Endothelial cell of umbilical vein (primary cell): Measurements from ENCODE around the gene SDSL. TPM values are rescaled to one million over a fixed set of nuclear protein-coding genes. Genes with fewer than 3 reads are reported as not detected.

Source experiments
- BruUV-seq: library from RNA; stranded (reverse); fragments of 400-500 nt; replicated peaks from 2 replicates; lab custom pipeline; 2021; lab: Mats Ljungman, UMichigan
- CTCF ChIA-PET: fragments of 300-600, 350-600 bp; sonication (Branson Sonifier 250); formaldehyde crosslinking; loops from one replicate; lab custom pipeline; 2021; ENCODE audit warnings: antibody characterized with exemption, inconsistent platforms; lab: Charles Lee
- POLR2A ChIA-PET: fragments of 300-600, 350-600 bp; sonication (Branson Sonifier 250); formaldehyde crosslinking; loops from one replicate; lab custom pipeline; 2021; ENCODE audit warnings: antibody characterized with exemption, inconsistent platforms; lab: Charles Lee
- DNase-seq: peaks from one replicate; pipeline ENCODE4 v3.0.0-alpha.2; 2011; ENCODE audit warnings: low read depth, low spot score
- FAIRE-seq: peaks from 2 replicates; lab custom pipeline; 2011; peaks lifted over from hg19 to GRCh38; lab: Jason Lieb, UNC
- H2AFZ ChIP-seq: 2 replicates; pipeline ENCODE4 v1.6.0; 2012; ENCODE audit warnings: low read depth, low read length, control low read depth, inconsistent platforms
- H3K27ac ChIP-seq: 2 replicates; pipeline ENCODE4 v1.5.1; 2011; ENCODE audit warnings: low read depth, mild to moderate bottlenecking, control low read depth, low read length, moderate library complexity; ENCODE audit not compliant: insufficient read depth
- H3K27me3 ChIP-seq, 2 experiments: 2 replicates each; pipeline versions ENCODE4 v1.6.0 to v1.6.1; 2011; ENCODE audit warnings: low read length in 2 of 2, mixed read lengths in 1 of 2; ENCODE audit not compliant: control insufficient read depth in 2 of 2, insufficient read depth in 2 of 2
- H3K36me3 ChIP-seq, 2 experiments: 2 replicates in 1 of 2; 3 replicates in 1 of 2; pipeline ENCODE4 v1.5.1; 2011; ENCODE audit warnings: low read length in 2 of 2, mild to moderate bottlenecking in 1 of 2, moderate library complexity in 1 of 2; ENCODE audit not compliant: control insufficient read depth in 2 of 2, insufficient read depth in 2 of 2; ENCODE audit errors: extremely low read depth in 1 of 2
- H3K4me1 ChIP-seq: 3 replicates; pipeline ENCODE4 v1.5.1; 2011; ENCODE audit warnings: mild to moderate bottlenecking, low read length; ENCODE audit not compliant: control insufficient read depth, insufficient read depth; ENCODE audit errors: extremely low read depth
- H3K4me2 ChIP-seq: 2 replicates; pipeline ENCODE4 v1.6.1; 2011; ENCODE audit warnings: low read length, control low read depth, mixed read lengths; ENCODE audit not compliant: insufficient read depth
- H3K4me3 ChIP-seq, 3 experiments: fragments of 200-600 bp in 1 of 3; sonication (generic), shearing (Covaris generic) in 1 of 3; replicated peaks in 1 of 3; 2 replicates each; pipeline ENCODE4 v1.5.1; 2011 to 2016; ENCODE audit warnings: control low read depth in 3 of 3, low read length in 3 of 3, mild to moderate bottlenecking in 2 of 3, inconsistent platforms in 1 of 3, low read depth in 1 of 3, moderate library complexity in 1 of 3; ENCODE audit not compliant: insufficient read depth in 1 of 3
- H3K79me2 ChIP-seq: 2 replicates; pipeline ENCODE4 v1.6.0; 2012; ENCODE audit warnings: low read length, inconsistent platforms; ENCODE audit not compliant: control insufficient read depth, insufficient read depth
- H3K9ac ChIP-seq: replicated peaks from 2 replicates; pipeline ENCODE3; 2011; ENCODE audit warnings: low read length, control low read depth; ENCODE audit not compliant: insufficient read depth; ENCODE audit errors: extremely low read depth
- H3K9me1 ChIP-seq: replicated peaks from 3 replicates; pipeline ENCODE4 v1.6.0; 2011; ENCODE audit warnings: mild to moderate bottlenecking, low read length; ENCODE audit not compliant: control insufficient read depth, insufficient read depth; ENCODE audit errors: extremely low read depth
- H3K9me3 ChIP-seq: replicated peaks from 2 replicates; pipeline ENCODE4 v1.5.1; 2012; ENCODE audit warnings: low read length, inconsistent platforms; ENCODE audit not compliant: control insufficient read depth, insufficient read depth
- H4K20me1 ChIP-seq: replicated peaks from 2 replicates; pipeline ENCODE3; 2011; ENCODE audit warnings: mild to moderate bottlenecking, low read length; ENCODE audit not compliant: control insufficient read depth, insufficient read depth; ENCODE audit errors: extremely low read depth
- EZH2 ChIP-seq: IDR thresholded peaks from 2 replicates; pipeline ENCODE4 v1.6.1; 2012; ENCODE audit warnings: borderline replicate concordance, low read depth, mild to moderate bottlenecking, moderate library complexity, low read length, inconsistent platforms; ENCODE audit not compliant: severe bottlenecking
- FOS ChIP-seq: IDR thresholded peaks from 2 replicates; pipeline ENCODE4 v1.6.1; 2011; ENCODE audit warnings: mild to moderate bottlenecking, low read length, moderate library complexity, borderline replicate concordance; ENCODE audit not compliant: insufficient read depth
- GATA2 ChIP-seq: IDR thresholded peaks from 2 replicates; pipeline ENCODE4 v1.7.0; 2011; ENCODE audit warnings: low read depth, mild to moderate bottlenecking, moderate library complexity, mixed read lengths, low read length; ENCODE audit not compliant: insufficient read length, insufficient read depth
- JUN ChIP-seq: IDR thresholded peaks from 2 replicates; pipeline ENCODE4 v1.6.1; 2011; ENCODE audit warnings: borderline replicate concordance, low read depth; ENCODE audit not compliant: insufficient read length, insufficient read depth
- MYC ChIP-seq: IDR thresholded peaks from one replicate; pipeline ENCODE4 v1.6.1; 2011; ENCODE audit warnings: mild to moderate bottlenecking, low read depth, low read length
- dilution Hi-C: fragments of 300-500 bp; cut with MboI; formaldehyde crosslinking; loops from one replicate; pipeline ENCODE4 v1.15.0; 2019; ENCODE audit warnings: low sequenced_read_pairs; ENCODE audit not compliant: extremely low pct_ligation_motif_present
- intact Hi-C: fragments of 100-400 bp; cut with micrococcal nuclease; formaldehyde crosslinking; loops from one replicate; pipeline ENCODE4 v1.10.0; 2022
- polyA plus RNA-seq, 4 experiments: library from polyadenylated mRNA; depleted of rRNA in 3 of 4; stranded (reverse) in 3 of 4; unstranded in 1 of 4; fragments of >200 nt; gene quantifications; 2 replicates each; pipeline versions ENCODE4 v1.2.1 to v1.2.3, GENCODE V29; 2011 to 2012; ENCODE audit warnings: missing spikeins in 1 of 4
- total RNA-seq: library from RNA; stranded (reverse); gene quantifications from 2 replicates; pipeline ENCODE4 v1.2.3, GENCODE V29; 2021

SDSL gene
- total and polyA plus RNA-seq, 2 donors (not counting 3 experiments of a cell fraction or from before 2014, with no cell fraction given): 5.7 to 16.9 TPM

DNA sequence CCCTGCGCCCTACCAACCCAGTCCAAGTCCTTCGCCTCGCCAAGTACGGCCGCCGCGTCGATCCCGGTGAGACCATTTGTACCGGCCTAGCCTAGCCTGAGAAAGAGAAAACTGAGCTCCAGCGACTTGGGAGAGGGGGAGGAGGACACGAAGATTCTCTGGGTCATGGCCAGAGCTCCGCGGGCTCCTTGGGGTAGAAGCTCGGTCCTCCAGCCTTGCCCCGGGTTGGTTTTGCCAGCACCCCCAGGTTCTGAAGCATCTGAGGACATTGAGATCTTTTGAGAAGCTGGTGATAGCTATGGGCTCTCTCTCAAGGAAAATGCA, 42.2 kb downstream of the SDSL start:
- no peak for TF ChIP-seq GATA2
- TF ChIP-seq JUN: no peak
- TF ChIP-seq MYC: no peak
- H3K27me3 ChIP-seq: peaks cover 54 to 73% of the 10 kb centered on the region in 2 experiments
- no peak overlapping the region for H3K9ac ChIP-seq
- intact Hi-C loops (loop anchor here (5.0 kb wide), 1 partner anchor 368 kb away; no protein-coding TSS in a partner anchor), dilution Hi-C loops (no loop called here)
- no peak overlapping the region for H3K4me2 ChIP-seq
- no peak overlapping the region for H3K27ac ChIP-seq
- FAIRE-seq: no peak
- H3K4me3 ChIP-seq: no peak overlapping the region
- no TSS peak for BruUV-seq
- DNase-seq: no peak
- H3K79me2 ChIP-seq: no peaks in the 10 kb centered on the region
- no peaks in the 10 kb centered on the region for H4K20me1 ChIP-seq
- H3K36me3 ChIP-seq: no peaks in the 10 kb centered on the region
- CTCF ChIA-PET: interaction anchor here (0.6 to 2.1 kb wide), 2 partner anchors 309 to 448 kb away, joined by 3 to 8 read pairs; no protein-coding TSS in a partner anchor
- no peaks in the 10 kb centered on the region for H3K9me3 ChIP-seq
- POLR2A ChIA-PET: no interaction called here
- no peaks in the 10 kb centered on the region for H3K4me1 ChIP-seq
- no peak overlapping the region for H2AFZ ChIP-seq
- no peaks in the 10 kb centered on the region for H3K9me1 ChIP-seq

DNA sequence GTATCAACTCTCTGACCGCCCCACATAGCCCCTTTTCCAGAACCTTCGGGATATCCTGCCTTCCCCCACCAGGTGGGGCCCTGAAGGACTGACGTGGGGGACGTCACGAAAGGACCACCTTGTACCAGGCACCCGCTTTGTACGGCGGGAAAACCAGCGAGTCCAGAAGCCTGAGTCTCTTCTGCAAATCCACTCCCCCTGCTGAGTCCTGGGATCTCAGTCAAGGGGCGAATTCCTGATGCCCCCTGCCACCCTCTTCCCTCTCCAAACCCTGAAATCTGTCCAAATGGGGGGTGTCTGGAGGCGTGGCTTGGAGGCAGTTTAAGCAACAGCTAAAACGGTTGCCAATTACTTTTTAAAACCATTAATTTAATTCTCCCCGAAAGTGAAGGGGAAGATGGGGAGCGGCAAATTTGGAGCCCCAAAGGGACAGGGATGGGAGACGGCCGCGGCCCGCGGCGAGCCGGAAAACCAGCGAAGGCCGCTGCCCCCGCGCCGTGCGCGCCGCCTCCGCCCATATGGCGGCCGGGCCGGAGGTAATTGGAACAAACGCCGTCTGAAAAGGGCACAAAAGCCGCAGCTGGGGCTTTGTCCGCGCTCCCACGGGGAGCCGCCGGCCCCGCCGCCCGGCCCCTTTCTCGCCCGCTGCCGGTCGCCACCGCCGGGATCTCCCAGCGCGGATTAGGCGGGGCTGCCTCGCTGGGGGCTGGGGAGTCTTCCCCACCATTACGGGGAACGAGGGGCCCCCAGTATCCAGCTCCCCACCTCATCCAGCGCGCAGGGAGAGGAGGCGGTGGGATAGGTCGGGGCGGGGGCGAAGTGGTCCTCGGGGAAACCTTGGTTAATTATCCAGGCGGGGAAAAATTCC, 42.9 kb downstream of the SDSL start:
- Histone ChIP-seq H3K4me2 (no peak overlapping the region), H3K9me1 (no peaks in the 10 kb centered on the region), H3K36me3 (no peaks in the 10 kb centered on the region), H3K27me3 (peaks cover 60 to 79% of the 10 kb centered on the region in 2 experiments), H3K27ac (no peak overlapping the region), H3K4me1 (no peaks in the 10 kb centered on the region), H4K20me1 (no peaks in the 10 kb centered on the region), H3K9me3 (no peaks in the 10 kb centered on the region), H2AFZ (no peak overlapping the region), H3K79me2 (no peaks in the 10 kb centered on the region), H3K4me3 (no peak overlapping the region), H3K9ac (no peak overlapping the region)
- FAIRE-seq (no peak), DNase-seq (no peak)
- ChIA-PET CTCF (interaction anchor here (0.6 to 2.1 kb wide), 2 partner anchors 308 to 448 kb away, joined by 3 to 8 read pairs; no protein-coding TSS in a partner anchor), POLR2A (no interaction called here)
- dilution Hi-C loops (no loop called here), intact Hi-C loops (loop anchor here (5.0 kb wide), 1 partner anchor 367 kb away; no protein-coding TSS in a partner anchor)
- no TSS peak for BruUV-seq
- peak; percentile 73 for TF ChIP-seq EZH2
- TF ChIP-seq FOS: no peak
